ENCODE results near the gene USP32. TPM values are rescaled to one million over a fixed set of nuclear protein-coding genes. Genes with fewer than 3 reads are reported as not detected.

The USP32 gene
- total and polyA plus RNA-seq, 2 of the 8 experiments (the other 6 are each of a cell fraction or from before 2014, with no cell fraction given) = 29.6 to 112 TPM

- H3K4me1 ChIP-seq (replicated peaks in 1 of 4; ENCODE audit: control insufficient read depth in 3 of 4, insufficient read depth in 4 of 4, low read length in 3 of 4) = no peaks in the 10 kb centered on the region
- no peak overlapping the region for H3K23ac ChIP-seq (ENCODE audit: insufficient read length)
- H3K27ac ChIP-seq (ENCODE audit: low read depth, low read length) = no peak overlapping the region
- H4K91ac ChIP-seq (replicated peaks; ENCODE audit: insufficient read length, low read length) = no peak overlapping the region
- H3K4me3 ChIP-seq (ENCODE audit: extremely low read depth in 1 of 4, insufficient read depth in 2 of 4, low read depth in 3 of 4, low read length in 4 of 4) = no peak overlapping the region
- H3K14ac ChIP-seq (ENCODE audit: insufficient read length) = no peak overlapping the region
- no peak overlapping the region for H4K5ac ChIP-seq (ENCODE audit: insufficient read length, low read depth, low read length)
- H3K27me3 ChIP-seq (replicated peaks in 1 of 4; ENCODE audit: control insufficient read depth in 3 of 4, extremely low read depth in 1 of 4, insufficient read depth in 3 of 4, low read length in 3 of 4) = no peaks in the 10 kb centered on the region
- FAIRE-seq (no peak), DNase-seq (ENCODE audit: low read depth in 1 of 2, low spot score in 2 of 2) (no peak)
- H4K8ac ChIP-seq (ENCODE audit: extremely low read depth, insufficient read depth, low read length) = no peak overlapping the region
- H3K56ac ChIP-seq (replicated peaks; ENCODE audit: insufficient read length, low read depth, low read length) = no peak overlapping the region
- CTCF ChIA-PET (ENCODE audit: partially characterized antibody) = interaction anchor here (0.6 to 2.6 kb wide), 2 partner anchors 38 to 181 kb away, joined by 3 to 8 read pairs; no protein-coding TSS in a partner anchor
- H4K20me1 ChIP-seq (replicated peaks in 1 of 2; ENCODE audit: control insufficient read depth in 1 of 2, insufficient read depth in 2 of 2, low read length in 2 of 2) = peaks cover 0 to 2% of the 10 kb centered on the region in 2 experiments
- H3K4me2 ChIP-seq (ENCODE audit: insufficient read depth in 1 of 2, low read depth in 2 of 2, low read length in 2 of 2) = no peak overlapping the region
- no peaks in the 10 kb centered on the region for H3K9me3 ChIP-seq (ENCODE audit: insufficient read depth in 2 of 2, low read depth in 1 of 2, low read length in 1 of 2)
- peaks cover 0 to 25% (median 3%) of the 10 kb centered on the region in 4 experiments; a peak in 4 of 8 replicates for H3K36me3 ChIP-seq (ENCODE audit: control insufficient read depth in 2 of 4, insufficient read depth in 4 of 4, low read length in 3 of 4)
- no peak overlapping the region for H2BK120ac ChIP-seq (replicated peaks; ENCODE audit: low read depth, low read length)
- no peak overlapping the region for H2BK15ac ChIP-seq (ENCODE audit: low read length)
- no peak overlapping the region for H3K9ac ChIP-seq (replicated peaks in 1 of 4; ENCODE audit: extremely low read depth in 1 of 4, low read depth in 3 of 4, low read length in 3 of 4)
- peaks cover 0 to 12% of the 10 kb centered on the region in 2 experiments; a peak in 1 of 4 replicates for H3K79me2 ChIP-seq (ENCODE audit: control insufficient read depth in 1 of 2, insufficient read depth in 2 of 2, low read length in 2 of 2)
- no peak overlapping the region for H2BK12ac ChIP-seq (ENCODE audit: low read depth, low read length)
- H2AK5ac ChIP-seq (ENCODE audit: low read depth, low read length) = no peak overlapping the region
- H2AFZ ChIP-seq (ENCODE audit: low read length) = no peak overlapping the region
- H2BK20ac ChIP-seq (ENCODE audit: low read length) = no peak overlapping the region
- H3K79me1 ChIP-seq (ENCODE audit: low read depth, low read length) = 0 out of 2 replicates have a peak, but pooled peaks cover 3% of the 10 kb centered on the region
- POLR2A ChIA-PET (ENCODE audit: partially characterized antibody) = no interaction called here
- TF ChIP-seq BCL11A (IDR thresholded peaks at IDR 0.05; ENCODE audit: low read depth in 2 of 2, low read length in 2 of 2) (no peak), RBBP5 (IDR thresholded peaks at IDR 0.05; ENCODE audit: borderline replicate concordance, low read depth, low read length) (no peak), RFX5 (IDR thresholded peaks at IDR 0.05; ENCODE audit: borderline replicate concordance, low read depth, low read length) (no peak), SIX5 (IDR thresholded peaks at IDR 0.05; ENCODE audit: low read depth, low read length) (no peak), EZH2 (IDR thresholded peaks at IDR 0.05; ENCODE audit: low read depth, low read length, severe bottlenecking) (no peak)
- TF ChIP-seq, protein P1, sequence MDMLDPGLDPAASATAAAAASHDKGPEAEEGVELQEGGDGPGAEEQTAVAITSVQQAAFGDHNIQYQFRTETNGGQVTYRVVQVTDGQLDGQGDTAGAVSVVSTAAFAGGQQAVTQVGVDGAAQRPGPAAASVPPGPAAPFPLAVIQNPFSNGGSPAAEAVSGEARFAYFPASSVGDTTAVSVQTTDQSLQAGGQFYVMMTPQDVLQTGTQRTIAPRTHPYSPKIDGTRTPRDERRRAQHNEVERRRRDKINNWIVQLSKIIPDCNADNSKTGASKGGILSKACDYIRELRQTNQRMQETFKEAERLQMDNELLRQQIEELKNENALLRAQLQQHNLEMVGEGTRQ (IDR thresholded peaks at IDR 0.05; ENCODE audit: low read length) = no peak
- no peaks in the 10 kb centered on the region for H3K23me2 ChIP-seq (ENCODE audit: low read depth, low read length)
- no peak overlapping the region for H2BK5ac ChIP-seq (ENCODE audit: low read depth, low read length)
- no peak overlapping the region for H3K18ac ChIP-seq (ENCODE audit: extremely low read depth, low read length)
- no peak overlapping the region for H3K4ac ChIP-seq (replicated peaks; ENCODE audit: insufficient read length, low read depth, low read length)
- 88% methylated on average over 1 of the region's 1 CpG; no CpG with 5 or more reads in 1 of the 2 experiments for WGBS, 2 experiments (ENCODE audit: extremely low coverage in 1 of 2, insufficient coverage in 1 of 2, insufficient read length in 1 of 2, insufficient replicate concordance in 2 of 2, low coverage in 1 of 2, low lambda C conversion rate in 2 of 2, missing lambda C conversion rate in 1 of 2)
Observed at GRCh38 chr17:60269417-60269816, 122.5 kb downstream of the USP32 start.
